GM12878 (cell line): ENCODE measurements around the gene EIF5B. TPM values are rescaled to one million over a fixed set of nuclear protein-coding genes. Genes with fewer than 3 reads are reported as not detected.

ENCODE experiments used
- BHLHE40 ChIP-seq, 2 experiments: fragments of 450-650 bp in 1 of 2; IDR thresholded peaks; 2 replicates each; pipeline ENCODE4 v1.6.1; 2011 to 2017; ENCODE audit warnings: low read depth in 2 of 2, borderline replicate concordance in 1 of 2, improper control_type of control experiment in 1 of 2, low read length in 1 of 2, mild to moderate bottlenecking in 1 of 2
- CREM ChIP-seq: IDR thresholded peaks from 2 replicates; pipeline ENCODE4 v1.6.1; 2014; ENCODE audit warnings: antibody characterized with exemption, low read depth
- E2F4 ChIP-seq: IDR thresholded peaks from 2 replicates; pipeline ENCODE4 v1.6.1; 2012; ENCODE audit warnings: low read depth, low read length, improper control_type of control experiment
- EP300 ChIP-seq, 2 experiments: fragments of 150-350 bp in 1 of 2; IDR thresholded peaks; 2 replicates each; pipeline ENCODE4 v1.6.1; 2011 to 2012; ENCODE audit warnings: low read depth in 2 of 2, low read length in 2 of 2, borderline replicate concordance in 1 of 2, improper control_type of control experiment in 1 of 2, inconsistent platforms in 1 of 2; ENCODE audit not compliant: control insufficient read depth in 1 of 2
- ESRRA ChIP-seq: IDR thresholded peaks from 2 replicates; pipeline ENCODE4 v1.6.1; 2012; ENCODE audit warnings: mild to moderate bottlenecking, low read length, improper control_type of control experiment
- GABPA ChIP-seq: IDR thresholded peaks from 2 replicates; pipeline ENCODE4 v1.6.1; 2014; ENCODE audit warnings: antibody characterized with exemption, low read depth, mild to moderate bottlenecking, inconsistent platforms
- HCFC1 ChIP-seq: fragments of 150-350 bp; IDR thresholded peaks from 2 replicates; pipeline ENCODE4 v1.6.1; 2014; ENCODE audit warnings: low read length
- IKZF2 ChIP-seq, 2 experiments: fragments of 450-650 bp; IDR thresholded peaks; 2 replicates each; pipeline ENCODE4 v1.6.1; 2017; ENCODE audit warnings: mild to moderate bottlenecking in 2 of 2, moderate library complexity in 2 of 2
- JUND ChIP-seq: IDR thresholded peaks from 2 replicates; pipeline ENCODE4 v1.6.1; 2012; ENCODE audit warnings: low read depth, mild to moderate bottlenecking, low read length, improper control_type of control experiment, moderate library complexity
- MYB ChIP-seq: fragments of 150-350 bp; IDR thresholded peaks from 2 replicates; pipeline ENCODE4 v1.6.1; 2014; ENCODE audit warnings: mild to moderate bottlenecking, low read depth, low read length, borderline replicate concordance
- MYC ChIP-seq: IDR thresholded peaks from 2 replicates; pipeline ENCODE4 v1.6.1; 2011; ENCODE audit warnings: mild to moderate bottlenecking, low read length, moderate library complexity, inconsistent platforms; ENCODE audit not compliant: insufficient read depth, insufficient replicate concordance, insufficient read length, severe bottlenecking
- PKNOX1 ChIP-seq: fragments of 450-650 bp; IDR thresholded peaks from 2 replicates; pipeline ENCODE4 v1.6.1; 2016; ENCODE audit warnings: mild to moderate bottlenecking
- POLR2A ChIP-seq: IDR thresholded peaks from 2 replicates; pipeline ENCODE4 v1.6.1; 2011; ENCODE audit warnings: low read depth, mild to moderate bottlenecking, low read length
- POLR2AphosphoS5 ChIP-seq: IDR thresholded peaks from 2 replicates; pipeline ENCODE4 v1.6.1; 2011; ENCODE audit warnings: mild to moderate bottlenecking, low read length, inconsistent platforms
- RFX5 ChIP-seq: IDR thresholded peaks from 2 replicates; pipeline ENCODE4 v1.6.1; 2011; ENCODE audit warnings: low read depth, low read length, improper control_type of control experiment
- RUNX3 ChIP-seq: IDR thresholded peaks from 2 replicates; pipeline ENCODE4 v1.6.1; 2012; ENCODE audit warnings: low read length, inconsistent platforms
- SMAD5 ChIP-seq: IDR thresholded peaks from 2 replicates; pipeline ENCODE4 v1.6.1; 2016; ENCODE audit warnings: antibody characterized with exemption, low read depth
- SREBF2 ChIP-seq: IDR thresholded peaks from 2 replicates; pipeline ENCODE4 v1.6.1; 2012; ENCODE audit warnings: mild to moderate bottlenecking, low read length
- TAF1 ChIP-seq: IDR thresholded peaks from 2 replicates; pipeline ENCODE4 v1.6.1; 2011; ENCODE audit warnings: mild to moderate bottlenecking, low read depth, low read length, borderline replicate concordance
- TCF12 ChIP-seq: IDR thresholded peaks from 2 replicates; pipeline ENCODE4 v1.6.1; 2011; ENCODE audit warnings: low read depth, mild to moderate bottlenecking, low read length
- ZNF207 ChIP-seq: fragments of 450-650 bp; IDR thresholded peaks from 2 replicates; pipeline ENCODE4 v1.6.1; 2014; ENCODE audit warnings: antibody characterized with exemption, mild to moderate bottlenecking, borderline replicate concordance
- polyA plus RNA-seq, 11 experiments: library from polyadenylated mRNA; depleted of rRNA in 4 of 11; unstranded in 6 of 11; stranded (reverse) in 5 of 11; fragments of >200 nt; fragmentation: Nextera tagmentation in 4 of 11; fragmentation: Illumina TruSeq in 1 of 11; extraction: Ambion mirVana in 4 of 11; extraction: Trizol in 1 of 11; gene quantifications; 1 replicate in 1 of 11; 2 replicates in 10 of 11; pipeline versions ENCODE4 v1.2.1 to v1.2.3, GENCODE V29; 2011 to 2016; ENCODE audit warnings: inconsistent platforms in 2 of 11, missing spikeins in 2 of 11, low read depth in 1 of 11
- total RNA-seq, 4 experiments: library from RNA; depleted of rRNA in 3 of 4; stranded (reverse); fragments of >200 nt in 3 of 4; fragmentation: Illumina TruSeq in 1 of 4; extraction: Trizol in 1 of 4; gene quantifications; 2 replicates each; pipeline versions ENCODE4 v1.2.1 to v1.2.3, GENCODE V29; 2013 to 2021
- TF ChIP-seq, protein P1 (sequence below): fragments of 450-650 bp; IDR thresholded peaks from 2 replicates; pipeline ENCODE4 v1.6.1; 2017; ENCODE audit warnings: mild to moderate bottlenecking, low read depth, inconsistent platforms; ENCODE audit not compliant: poor library complexity, severe bottlenecking
- TF ChIP-seq, protein P2 (sequence below): fragments of 450-650 bp; IDR thresholded peaks from 2 replicates; pipeline ENCODE4 v1.6.1; 2018; ENCODE audit warnings: mild to moderate bottlenecking, low read depth, moderate library complexity; ENCODE audit not compliant: partially characterized antibody

EIF5B gene
- total and polyA plus RNA-seq, 10 of the 15 experiments (the other 5 are each of a cell fraction or from before 2014, with no cell fraction given): 21.7 to 119 (median 40.8) TPM

GRCh38 chr2:99337113-99338028 lies at the start of gene EIF5B (continued):
- TF ChIP-seq, protein P1, sequence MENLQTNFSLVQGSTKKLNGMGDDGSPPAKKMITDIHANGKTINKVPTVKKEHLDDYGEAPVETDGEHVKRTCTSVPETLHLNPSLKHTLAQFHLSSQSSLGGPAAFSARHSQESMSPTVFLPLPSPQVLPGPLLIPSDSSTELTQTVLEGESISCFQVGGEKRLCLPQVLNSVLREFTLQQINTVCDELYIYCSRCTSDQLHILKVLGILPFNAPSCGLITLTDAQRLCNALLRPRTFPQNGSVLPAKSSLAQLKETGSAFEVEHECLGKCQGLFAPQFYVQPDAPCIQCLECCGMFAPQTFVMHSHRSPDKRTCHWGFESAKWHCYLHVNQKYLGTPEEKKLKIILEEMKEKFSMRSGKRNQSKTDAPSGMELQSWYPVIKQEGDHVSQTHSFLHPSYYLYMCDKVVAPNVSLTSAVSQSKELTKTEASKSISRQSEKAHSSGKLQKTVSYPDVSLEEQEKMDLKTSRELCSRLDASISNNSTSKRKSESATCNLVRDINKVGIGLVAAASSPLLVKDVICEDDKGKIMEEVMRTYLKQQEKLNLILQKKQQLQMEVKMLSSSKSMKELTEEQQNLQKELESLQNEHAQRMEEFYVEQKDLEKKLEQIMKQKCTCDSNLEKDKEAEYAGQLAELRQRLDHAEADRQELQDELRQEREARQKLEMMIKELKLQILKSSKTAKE: no peak
- TF ChIP-seq BHLHE40 (IDR thresholded peaks at IDR 0.05; ENCODE audit: borderline replicate concordance in 1 of 2, low read depth in 2 of 2, low read length in 1 of 2): peak; percentile 44 to 86; a peak in 3 of 4 replicates
- TF ChIP-seq IKZF2 (IDR thresholded peaks at IDR 0.05): peak in 1 of 2 experiments; percentile 23; a peak in 1 of 4 replicates
- TF ChIP-seq POLR2A: peak; percentile 95
- TF ChIP-seq POLR2AphosphoS5: peak; percentile 92
- TF ChIP-seq, protein P2, sequence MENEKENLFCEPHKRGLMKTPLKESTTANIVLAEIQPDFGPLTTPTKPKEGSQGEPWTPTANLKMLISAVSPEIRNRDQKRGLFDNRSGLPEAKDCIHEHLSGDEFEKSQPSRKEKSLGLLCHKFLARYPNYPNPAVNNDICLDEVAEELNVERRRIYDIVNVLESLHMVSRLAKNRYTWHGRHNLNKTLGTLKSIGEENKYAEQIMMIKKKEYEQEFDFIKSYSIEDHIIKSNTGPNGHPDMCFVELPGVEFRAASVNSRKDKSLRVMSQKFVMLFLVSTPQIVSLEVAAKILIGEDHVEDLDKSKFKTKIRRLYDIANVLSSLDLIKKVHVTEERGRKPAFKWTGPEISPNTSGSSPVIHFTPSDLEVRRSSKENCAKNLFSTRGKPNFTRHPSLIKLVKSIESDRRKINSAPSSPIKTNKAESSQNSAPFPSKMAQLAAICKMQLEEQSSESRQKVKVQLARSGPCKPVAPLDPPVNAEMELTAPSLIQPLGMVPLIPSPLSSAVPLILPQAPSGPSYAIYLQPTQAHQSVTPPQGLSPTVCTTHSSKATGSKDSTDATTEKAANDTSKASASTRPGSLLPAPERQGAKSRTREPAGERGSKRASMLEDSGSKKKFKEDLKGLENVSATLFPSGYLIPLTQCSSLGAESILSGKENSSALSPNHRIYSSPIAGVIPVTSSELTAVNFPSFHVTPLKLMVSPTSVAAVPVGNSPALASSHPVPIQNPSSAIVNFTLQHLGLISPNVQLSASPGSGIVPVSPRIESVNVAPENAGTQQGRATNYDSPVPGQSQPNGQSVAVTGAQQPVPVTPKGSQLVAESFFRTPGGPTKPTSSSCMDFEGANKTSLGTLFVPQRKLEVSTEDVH: no peak
- peak; percentile 50; the same call in 1 of the 2 replicates for TF ChIP-seq PKNOX1
- TF ChIP-seq ZNF207: 0 out of 2 replicates have a peak, but pooled peaks have one; percentile 68
- peak; percentile 63; the same call in 1 of the 2 replicates for TF ChIP-seq MYB
- TF ChIP-seq CREM: peak; percentile 84
- TF ChIP-seq HCFC1: peak; percentile 75
- TF ChIP-seq TCF12: 0 out of 2 replicates have a peak, but pooled peaks have one; percentile 11
- no peak for TF ChIP-seq SREBF2
- TF ChIP-seq EP300 (IDR thresholded peaks at IDR 0.05; ENCODE audit: borderline replicate concordance in 1 of 2, control insufficient read depth in 1 of 2, low read depth in 2 of 2, low read length in 2 of 2): peak; percentile 5 to 19; a peak in 1 of 4 replicates
- TF ChIP-seq E2F4: no peak
- TF ChIP-seq TAF1: peak; percentile 79
- peak; percentile 77 for TF ChIP-seq SMAD5
- no peak for TF ChIP-seq JUND
- peak; percentile 85 for TF ChIP-seq MYC
- no peak for TF ChIP-seq ESRRA
- no peak for TF ChIP-seq GABPA
- TF ChIP-seq RUNX3: peak; percentile 60; the same call in 1 of the 2 replicates
- peak; percentile 45; the same call in 1 of the 2 replicates for TF ChIP-seq RFX5
